ENCODE measurements around the gene MVP.

MVP gene

GRCh38 chr16:29816694-29817441 lies 3.4 kb upstream of the MVP start:
- TF ChIP-seq CTCF (IDR thresholded peaks at IDR 0.05; ENCODE audit: borderline replicate concordance, insufficient read depth, low read depth, low read length): peak; percentile 47; the same call in 1 of the 2 replicates
- H3K4me3 ChIP-seq (ENCODE audit: low read depth, low read length): peak overlapping the region; percentile 74

GRCh38 chr16:29818082-29818481 lies 2.2 kb upstream of the MVP start:
- H3K4me3 ChIP-seq (ENCODE audit: low read depth, low read length): no peak overlapping the region
- no peak for TF ChIP-seq CTCF (IDR thresholded peaks at IDR 0.05; ENCODE audit: borderline replicate concordance, insufficient read depth, low read depth, low read length)

GRCh38 chr16:29819506-29819905 lies 756 bp upstream of the MVP start:
- TF ChIP-seq CTCF (IDR thresholded peaks at IDR 0.05; ENCODE audit: borderline replicate concordance, insufficient read depth, low read depth, low read length): no peak
- H3K4me3 ChIP-seq (ENCODE audit: low read depth, low read length): no peak overlapping the region

GRCh38 chr16:29820730-29821642 lies 724 bp downstream of the MVP start:
- peak overlapping the region; percentile 55 for H3K4me3 ChIP-seq (ENCODE audit: low read depth, low read length)
- no peak for TF ChIP-seq CTCF (IDR thresholded peaks at IDR 0.05; ENCODE audit: borderline replicate concordance, insufficient read depth, low read depth, low read length)

GRCh38 chr16:29821643-29822115 lies 1.4 kb downstream of the MVP start:
- H3K4me3 ChIP-seq (ENCODE audit: low read depth, low read length): peak overlapping the region; percentile 55
- no peak for TF ChIP-seq CTCF (IDR thresholded peaks at IDR 0.05; ENCODE audit: borderline replicate concordance, insufficient read depth, low read depth, low read length)

GRCh38 chr16:29824589-29825144 lies 4.4 kb downstream of the MVP start:
- TF ChIP-seq CTCF (IDR thresholded peaks at IDR 0.05; ENCODE audit: borderline replicate concordance, insufficient read depth, low read depth, low read length): no peak
- H3K4me3 ChIP-seq (ENCODE audit: low read depth, low read length): no peak overlapping the region
